Peyer's patch (tissue), 4 donors: ENCODE results near the gene CAMSAP1.
"Not testable (repeated sequence)": the region's sequence is repeated elsewhere in the genome, so short reads cannot be mapped to it uniquely, and the experiment has no call there.

Experiments
- POLR2A ChIP-seq, 2 donors: fragments of 450-650 bp; IDR thresholded peaks; one replicate each; pipeline ENCODE4 v1.5.1; 2017; ENCODE audit warnings: antibody characterized with exemption in 2 of 2, mild to moderate bottlenecking in 2 of 2, moderate library complexity in 2 of 2
- TF ChIP-seq, protein P1 (sequence below), 6 experiments: fragments of 450-650 bp in 4 of 6; fragments of 200-600 bp in 2 of 6; sonication (generic) in 1 of 6; IDR thresholded peaks; one replicate each; pipeline ENCODE4 v1.5.1; 2017 to 2019; ENCODE audit warnings: antibody characterized with exemption in 6 of 6, mild to moderate bottlenecking in 3 of 6, moderate library complexity in 1 of 6

DNA sequence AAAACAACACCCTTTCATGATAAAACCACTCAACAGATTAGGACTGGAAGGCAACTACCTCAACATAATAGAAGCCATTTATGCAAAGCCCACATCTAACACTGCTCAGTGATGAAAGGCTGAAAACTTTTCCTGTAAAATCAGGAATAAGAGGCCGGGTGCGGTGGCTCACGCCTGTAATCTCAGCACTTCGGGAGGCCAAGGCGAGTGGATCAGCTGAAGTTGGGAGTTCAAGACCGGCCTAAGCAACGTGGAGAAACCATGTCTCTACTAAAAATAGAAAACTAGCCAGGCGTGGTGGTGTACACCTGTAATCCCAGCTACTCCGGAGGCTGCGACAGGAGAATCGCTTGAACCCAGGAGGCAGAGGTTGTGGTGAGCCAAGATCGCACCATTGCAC lies 8.9 kb upstream of the CAMSAP1 start:
- TF ChIP-seq, protein P1, sequence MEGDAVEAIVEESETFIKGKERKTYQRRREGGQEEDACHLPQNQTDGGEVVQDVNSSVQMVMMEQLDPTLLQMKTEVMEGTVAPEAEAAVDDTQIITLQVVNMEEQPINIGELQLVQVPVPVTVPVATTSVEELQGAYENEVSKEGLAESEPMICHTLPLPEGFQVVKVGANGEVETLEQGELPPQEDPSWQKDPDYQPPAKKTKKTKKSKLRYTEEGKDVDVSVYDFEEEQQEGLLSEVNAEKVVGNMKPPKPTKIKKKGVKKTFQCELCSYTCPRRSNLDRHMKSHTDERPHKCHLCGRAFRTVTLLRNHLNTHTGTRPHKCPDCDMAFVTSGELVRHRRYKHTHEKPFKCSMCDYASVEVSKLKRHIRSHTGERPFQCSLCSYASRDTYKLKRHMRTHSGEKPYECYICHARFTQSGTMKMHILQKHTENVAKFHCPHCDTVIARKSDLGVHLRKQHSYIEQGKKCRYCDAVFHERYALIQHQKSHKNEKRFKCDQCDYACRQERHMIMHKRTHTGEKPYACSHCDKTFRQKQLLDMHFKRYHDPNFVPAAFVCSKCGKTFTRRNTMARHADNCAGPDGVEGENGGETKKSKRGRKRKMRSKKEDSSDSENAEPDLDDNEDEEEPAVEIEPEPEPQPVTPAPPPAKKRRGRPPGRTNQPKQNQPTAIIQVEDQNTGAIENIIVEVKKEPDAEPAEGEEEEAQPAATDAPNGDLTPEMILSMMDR (IDR thresholded peaks at IDR 0.05) = not testable (repeated sequence)
- not testable (repeated sequence) for TF ChIP-seq POLR2A (IDR thresholded peaks at IDR 0.05)
